Vagina (tissue), 2 donors: ENCODE results near the gene RUNDC3A.

Experiments used
- POLR2AphosphoS5 ChIP-seq, 2 donors: sonication (generic); formaldehyde crosslinking; IDR thresholded peaks; one replicate each; pipeline ENCODE4 v1.9.0; 2017; ENCODE audit warnings: antibody characterized with exemption in 2 of 2, mild to moderate bottlenecking in 2 of 2, low read depth in 1 of 2; ENCODE audit not compliant: insufficient read depth in 1 of 2
- TF ChIP-seq, protein P1 (sequence below), 3 experiments: fragments of 450-650 bp in 2 of 3; fragments of 200-600 bp in 1 of 3; sonication (generic) in 1 of 3; IDR thresholded peaks; one replicate each; pipeline ENCODE4 v1.5.1; 2017 to 2019; ENCODE audit warnings: antibody characterized with exemption in 3 of 3, mild to moderate bottlenecking in 2 of 3, moderate library complexity in 2 of 3

DNA sequence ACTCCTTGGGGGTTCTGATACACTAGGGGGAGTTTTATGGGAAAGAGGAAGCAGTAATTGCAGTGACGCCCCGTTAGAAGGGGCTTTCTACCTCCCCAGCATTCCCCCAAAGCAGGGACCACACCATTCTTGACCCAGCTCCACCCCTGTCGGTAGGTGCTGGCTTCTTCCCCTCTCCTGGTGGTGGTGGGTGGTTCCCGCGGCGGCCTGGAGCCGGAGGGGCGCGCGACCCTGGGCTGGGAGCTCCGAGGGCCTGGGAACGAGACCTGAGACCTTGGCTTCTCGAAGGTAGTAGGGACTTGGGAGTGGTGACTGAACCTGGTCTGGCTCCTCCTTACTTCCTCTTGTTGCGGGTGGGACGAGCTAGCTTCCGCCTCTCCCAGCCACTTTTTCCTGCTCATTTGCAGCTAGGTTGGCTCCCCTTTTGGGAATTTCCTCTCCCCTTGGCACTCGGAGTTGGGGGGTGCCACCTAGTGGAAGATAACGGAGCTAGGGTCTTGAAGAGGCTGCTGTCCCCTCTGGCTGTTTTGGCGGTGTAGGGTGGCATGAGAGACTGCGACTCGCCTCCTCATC, 37.1 kb downstream of the RUNDC3A start:
- TF ChIP-seq, protein P1, sequence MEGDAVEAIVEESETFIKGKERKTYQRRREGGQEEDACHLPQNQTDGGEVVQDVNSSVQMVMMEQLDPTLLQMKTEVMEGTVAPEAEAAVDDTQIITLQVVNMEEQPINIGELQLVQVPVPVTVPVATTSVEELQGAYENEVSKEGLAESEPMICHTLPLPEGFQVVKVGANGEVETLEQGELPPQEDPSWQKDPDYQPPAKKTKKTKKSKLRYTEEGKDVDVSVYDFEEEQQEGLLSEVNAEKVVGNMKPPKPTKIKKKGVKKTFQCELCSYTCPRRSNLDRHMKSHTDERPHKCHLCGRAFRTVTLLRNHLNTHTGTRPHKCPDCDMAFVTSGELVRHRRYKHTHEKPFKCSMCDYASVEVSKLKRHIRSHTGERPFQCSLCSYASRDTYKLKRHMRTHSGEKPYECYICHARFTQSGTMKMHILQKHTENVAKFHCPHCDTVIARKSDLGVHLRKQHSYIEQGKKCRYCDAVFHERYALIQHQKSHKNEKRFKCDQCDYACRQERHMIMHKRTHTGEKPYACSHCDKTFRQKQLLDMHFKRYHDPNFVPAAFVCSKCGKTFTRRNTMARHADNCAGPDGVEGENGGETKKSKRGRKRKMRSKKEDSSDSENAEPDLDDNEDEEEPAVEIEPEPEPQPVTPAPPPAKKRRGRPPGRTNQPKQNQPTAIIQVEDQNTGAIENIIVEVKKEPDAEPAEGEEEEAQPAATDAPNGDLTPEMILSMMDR (IDR thresholded peaks at IDR 0.05) = peak in 1 of 3 experiments; percentile 13
- peak in 1 of 2 donors; percentile 30 for TF ChIP-seq POLR2AphosphoS5 (IDR thresholded peaks at IDR 0.05; ENCODE audit: insufficient read depth in 1 of 2, low read depth in 1 of 2)
